SK-N-SH (cell line): ENCODE results near the gene GPC5. TPM values are rescaled to one million over a fixed set of nuclear protein-coding genes. Genes with fewer than 3 reads are reported as not detected.

ENCODE experiments used
- CTCF ChIA-PET: fragments of 300-600, 350-600 bp; formaldehyde crosslinking; extraction: SDS; loops from one replicate; lab custom pipeline; 2021; lab: Yijun Ruan, JAX
- POLR2A ChIA-PET: fragments of 350-600 bp; sonication (Branson Sonifier 250); formaldehyde crosslinking; extraction: SDS; loops from one replicate; lab custom pipeline; 2020; ENCODE audit warnings: antibody characterized with exemption, inconsistent platforms; lab: Yijun Ruan, JAX
- DNase-seq: peaks from one replicate; pipeline ENCODE4 v3.0.0; 2012
- H2AFZ ChIP-seq: fragments of 200-600 bp; sonication (generic); 2 replicates; pipeline ENCODE4 v1.8.1; 2016; ENCODE audit warnings: antibody characterized with exemption, mild to moderate bottlenecking, low read depth
- H3F3A ChIP-seq: fragments of 200-600 bp; sonication (generic); replicated peaks from 2 replicates; pipeline ENCODE3; 2016; ENCODE audit warnings: antibody characterized with exemption, mild to moderate bottlenecking; ENCODE audit not compliant: insufficient read depth
- H3K27ac ChIP-seq, 2 experiments: fragments of 200-500 bp in 1 of 2; fragments of 200-600 bp in 1 of 2; sonication (Bioruptor generic) in 1 of 2; sonication (generic), shearing (Covaris generic) in 1 of 2; 2 replicates each; pipeline versions ENCODE4 v1.5.1 to v1.6.1; 2014 to 2016; ENCODE audit warnings: low read depth in 2 of 2, inconsistent platforms in 1 of 2, low read length in 1 of 2, mild to moderate bottlenecking in 1 of 2, mixed read lengths in 1 of 2
- H3K27me3 ChIP-seq: fragments of 200-600 bp; sonication (generic), shearing (Covaris generic); 2 replicates; pipeline ENCODE4 v1.6.1; 2016; ENCODE audit warnings: mixed run types; ENCODE audit not compliant: insufficient read depth
- H3K36me3 ChIP-seq, 2 experiments: fragments of 200-500 bp in 1 of 2; fragments of 200-600 bp in 1 of 2; sonication (Bioruptor generic) in 1 of 2; sonication (generic) in 1 of 2; replicated peaks in 1 of 2; 2 replicates each; pipeline versions ENCODE3 to v1.5.1; 2014 to 2016; ENCODE audit warnings: low read length in 1 of 2, mild to moderate bottlenecking in 1 of 2; ENCODE audit not compliant: insufficient read depth in 2 of 2, control insufficient read depth in 1 of 2
- H3K4me1 ChIP-seq, 2 experiments: fragments of 200-500 bp in 1 of 2; fragments of 200-600 bp in 1 of 2; sonication (Bioruptor generic) in 1 of 2; sonication (generic), shearing (Covaris generic) in 1 of 2; 2 replicates each; pipeline versions ENCODE4 v1.5.1 to v1.6.1; 2014 to 2016; ENCODE audit warnings: low read depth in 1 of 2, low read length in 1 of 2, mixed run types in 1 of 2; ENCODE audit not compliant: insufficient read depth in 2 of 2, control insufficient read depth in 1 of 2
- H3K4me2 ChIP-seq: fragments of 200-600 bp; sonication (generic), shearing (Covaris generic); 2 replicates; pipeline ENCODE4 v1.6.1; 2017; ENCODE audit warnings: mixed run types
- H3K4me3 ChIP-seq, 2 experiments: fragments of 200-500 bp in 1 of 2; fragments of 200-600 bp in 1 of 2; sonication (Bioruptor generic) in 1 of 2; sonication (generic), shearing (Covaris generic) in 1 of 2; 2 replicates each; pipeline versions ENCODE4 v1.5.1 to v1.8.1; 2014 to 2016; ENCODE audit warnings: low read depth in 2 of 2, inconsistent platforms in 1 of 2, low read length in 1 of 2, mild to moderate bottlenecking in 1 of 2, mixed read lengths in 1 of 2, moderate library complexity in 1 of 2
- H3K79me2 ChIP-seq: fragments of 200-600 bp; sonication (generic); 2 replicates; pipeline ENCODE4 v1.8.1; 2017; ENCODE audit warnings: mild to moderate bottlenecking; ENCODE audit not compliant: insufficient read depth
- H3K9ac ChIP-seq: fragments of 200-600 bp; sonication (generic); 2 replicates; pipeline ENCODE4 v1.6.1; 2017; ENCODE audit warnings: mixed run types
- H3K9me2 ChIP-seq: fragments of 200-600 bp; sonication (generic); 2 replicates; pipeline ENCODE4 v1.6.1; 2017; ENCODE audit warnings: mixed run types
- H3K9me3 ChIP-seq: fragments of 200-600 bp; sonication (generic); 2 replicates; pipeline ENCODE4 v1.6.1; 2017; ENCODE audit warnings: mixed run types, mild to moderate bottlenecking, moderate library complexity
- H4K20me1 ChIP-seq: fragments of 200-600 bp; sonication (generic); 2 replicates; pipeline ENCODE4 v1.6.1; 2017; ENCODE audit warnings: mild to moderate bottlenecking, mixed run types; ENCODE audit not compliant: insufficient read depth
- CHD2 ChIP-seq: fragments of 150-350 bp; IDR thresholded peaks from 2 replicates; pipeline ENCODE4 v1.6.1; 2018; ENCODE audit warnings: low read length; ENCODE audit not compliant: partially characterized antibody
- ELF1 ChIP-seq: IDR thresholded peaks from 2 replicates; pipeline ENCODE4 v1.4.0; 2012
- EZH2phosphoT487 ChIP-seq: fragments of 200-600 bp; sonication (generic); IDR thresholded peaks from 2 replicates; pipeline ENCODE4 v1.6.1; 2017; ENCODE audit warnings: low read depth, mixed run types, mild to moderate bottlenecking, antibody characterized with exemption, moderate library complexity, borderline replicate concordance
- FOSL2 ChIP-seq: IDR thresholded peaks from 2 replicates; pipeline ENCODE4 v1.4.0; 2012; ENCODE audit warnings: low read depth, mild to moderate bottlenecking, moderate library complexity, borderline replicate concordance
- GABPA ChIP-seq: IDR thresholded peaks from 2 replicates; pipeline ENCODE4 v1.4.0; 2012; ENCODE audit warnings: low read depth, mild to moderate bottlenecking
- GATA2 ChIP-seq: sonication (generic); formaldehyde crosslinking; IDR thresholded peaks from 2 replicates; pipeline ENCODE4 v1.5.0; 2020; ENCODE audit warnings: mild to moderate bottlenecking, missing genetic modification reagents
- IRF3 ChIP-seq: fragments of 150-350 bp; IDR thresholded peaks from 2 replicates; pipeline ENCODE4 v1.6.1; 2016; ENCODE audit warnings: mild to moderate bottlenecking, low read depth, low read length
- MEF2A ChIP-seq: IDR thresholded peaks from 2 replicates; pipeline ENCODE4 v1.4.0; 2012; ENCODE audit warnings: low read depth, borderline replicate concordance
- MXI1 ChIP-seq: IDR thresholded peaks from 2 replicates; pipeline ENCODE4 v1.6.1; 2012; ENCODE audit warnings: mild to moderate bottlenecking, low read depth, low read length, improper control_type of control experiment
- NFIC ChIP-seq: IDR thresholded peaks from 2 replicates; pipeline ENCODE4 v1.4.0; 2012; ENCODE audit warnings: borderline replicate concordance
- NRF1 ChIP-seq: IDR thresholded peaks from 2 replicates; pipeline ENCODE4 v1.6.1; 2012; ENCODE audit warnings: low read depth, mild to moderate bottlenecking, low read length
- PBX3 ChIP-seq: IDR thresholded peaks from 2 replicates; pipeline ENCODE4; 2012
- POLR2AphosphoS5 ChIP-seq: IDR thresholded peaks from 2 replicates; pipeline ENCODE4 v1.6.1; 2012; ENCODE audit warnings: low read depth, low read length
- RAD21 ChIP-seq: IDR thresholded peaks from 2 replicates; pipeline ENCODE4 v1.6.1; 2012; ENCODE audit warnings: mild to moderate bottlenecking, low read length
- RFX5 ChIP-seq: IDR thresholded peaks from 2 replicates; pipeline ENCODE4 v1.6.1; 2012; ENCODE audit warnings: mild to moderate bottlenecking, improper control_type of control experiment, low read length
- TAF1 ChIP-seq: IDR thresholded peaks from 2 replicates; pipeline ENCODE4 v1.6.1; 2012; ENCODE audit warnings: low read depth, mild to moderate bottlenecking, low read length, moderate library complexity, borderline replicate concordance
- TCF12 ChIP-seq: IDR thresholded peaks from 2 replicates; pipeline ENCODE4 v1.4.0; 2012
- TEAD4 ChIP-seq: IDR thresholded peaks from 2 replicates; pipeline ENCODE4 v1.4.0; 2012; ENCODE audit warnings: mild to moderate bottlenecking, borderline replicate concordance; ENCODE audit not compliant: insufficient read depth
- WGBS: methylation state at CpG from one replicate; pipeline ENCODE4 v1.1.6; 2017; ENCODE audit warnings: low lambda C conversion rate; 5-methylcytosine and 5-hydroxymethylcytosine counted together
- polyA plus RNA-seq, 3 experiments: library from polyadenylated mRNA; depleted of rRNA; stranded (reverse); fragments of >200 nt; gene quantifications; 2 replicates each; pipeline ENCODE4 v1.2.3, GENCODE V29; 2012
- TF ChIP-seq, protein P1 (sequence below): fragments of 150-350 bp; IDR thresholded peaks from 2 replicates; pipeline ENCODE4 v1.6.1; 2017; ENCODE audit warnings: antibody characterized with exemption, low read length, low read depth, borderline replicate concordance
- TF ChIP-seq, protein P2 (sequence below): IDR thresholded peaks from 2 replicates; pipeline ENCODE4 v1.4.0; 2012; ENCODE audit warnings: low read depth

The GPC5 gene
- polyA plus RNA-seq, 1 of the 3 experiments (the other 2 are of a cell fraction), result 0.03 TPM

DNA sequence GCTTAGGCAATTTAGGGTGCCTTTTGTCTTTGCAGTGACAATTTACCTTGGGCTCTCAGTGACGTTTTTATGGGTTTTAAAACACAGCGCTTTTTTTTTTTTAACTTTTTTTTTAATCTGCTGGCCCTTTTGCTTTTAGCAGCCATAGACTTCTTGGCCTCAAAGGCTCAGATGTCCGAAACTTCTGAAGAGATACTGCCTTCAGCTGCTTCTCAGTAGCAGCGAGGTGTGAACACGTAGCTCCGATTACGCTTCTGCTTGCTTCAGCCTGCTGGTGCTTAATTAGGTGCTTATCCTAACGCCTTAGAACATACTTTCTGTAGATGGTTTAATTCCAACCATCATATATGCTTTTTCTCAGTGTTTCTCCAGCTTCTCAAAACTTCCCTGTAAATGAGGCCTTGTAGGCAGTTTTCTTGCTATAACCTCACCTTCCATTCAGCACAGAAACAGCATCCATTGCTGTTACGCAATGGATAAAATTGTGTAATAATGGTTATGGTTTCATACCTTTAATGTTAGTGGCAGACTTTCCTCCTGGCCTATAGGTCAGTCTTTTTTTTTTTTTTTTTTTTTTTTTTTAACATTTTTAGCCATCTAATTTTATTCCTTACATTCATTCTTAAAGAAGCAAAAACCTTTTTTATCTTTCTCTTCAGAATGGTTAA lies 723.9 kb downstream of the GPC5 start:
- ChIA-PET CTCF (interaction anchor here (1.2 kb wide), 1 partner anchor 15 kb away, joined by 3 read pairs; no protein-coding TSS in a partner anchor), POLR2A (no interaction called here)
- Histone ChIP-seq H3K9ac (no peak overlapping the region), H3K79me2 (no peaks in the 10 kb centered on the region), H3F3A (no peaks in the 10 kb centered on the region), H3K4me2 (no peak overlapping the region), H3K9me3 (no peaks in the 10 kb centered on the region), H3K4me1 (no peaks in the 10 kb centered on the region), H3K27me3 (no peaks in the 10 kb centered on the region), H4K20me1 (no peaks in the 10 kb centered on the region), H3K9me2 (no peaks in the 10 kb centered on the region), H3K27ac (no peak overlapping the region), H3K36me3 (no peaks in the 10 kb centered on the region), H2AFZ (no peak overlapping the region), H3K4me3 (no peak overlapping the region)
- TF ChIP-seq RAD21 (no peak), CHD2 (no peak), PBX3 (no peak), NRF1 (no peak), GABPA (no peak), RFX5 (no peak), POLR2AphosphoS5 (no peak), IRF3 (no peak), GATA2 (CRISPR knock-in tag) (no peak), ELF1 (no peak), MXI1 (no peak), NFIC (no peak), MEF2A (no peak), TAF1 (no peak), EZH2phosphoT487 (no peak), FOSL2 (no peak), TCF12 (no peak), TEAD4 (no peak)
- TF ChIP-seq, protein P1, sequence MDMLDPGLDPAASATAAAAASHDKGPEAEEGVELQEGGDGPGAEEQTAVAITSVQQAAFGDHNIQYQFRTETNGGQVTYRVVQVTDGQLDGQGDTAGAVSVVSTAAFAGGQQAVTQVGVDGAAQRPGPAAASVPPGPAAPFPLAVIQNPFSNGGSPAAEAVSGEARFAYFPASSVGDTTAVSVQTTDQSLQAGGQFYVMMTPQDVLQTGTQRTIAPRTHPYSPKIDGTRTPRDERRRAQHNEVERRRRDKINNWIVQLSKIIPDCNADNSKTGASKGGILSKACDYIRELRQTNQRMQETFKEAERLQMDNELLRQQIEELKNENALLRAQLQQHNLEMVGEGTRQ, result no peak
- TF ChIP-seq, protein P2, sequence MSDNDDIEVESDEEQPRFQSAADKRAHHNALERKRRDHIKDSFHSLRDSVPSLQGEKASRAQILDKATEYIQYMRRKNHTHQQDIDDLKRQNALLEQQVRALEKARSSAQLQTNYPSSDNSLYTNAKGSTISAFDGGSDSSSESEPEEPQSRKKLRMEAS, result no peak
- WGBS, result 67% methylated on average over 9 of the region's 9 CpGs
- no peak for DNase-seq
